ENCODE measurements around the gene ADAM19. TPM values are rescaled to one million over a fixed set of nuclear protein-coding genes. Genes with fewer than 3 reads are reported as not detected.

The ADAM19 gene
- total and polyA plus RNA-seq, 7 donors, result 0.27 to 4.5 (median 1.4) TPM

- Histone ChIP-seq H3K27ac (no peak overlapping the region), H3K9me3 (no peaks in the 10 kb centered on the region), H3K4me3 (no peak overlapping the region), H3K27me3 (ENCODE audit: insufficient read depth in 3 of 3, low read length in 2 of 3) (no peaks in the 10 kb centered on the region), H3K4me1 (no peaks in the 10 kb centered on the region), H3K36me3 (ENCODE audit: insufficient read depth in 1 of 2, low read depth in 1 of 2) (peaks cover 0 to 64% of the 10 kb centered on the region in 2 donors)
- no peak for TF ChIP-seq CTCF (IDR thresholded peaks at IDR 0.05)
- no peak for ATAC-seq
- no peak for DNase-seq
- intact Hi-C loops (cut with DNase I), result no loop called here
- 87 to 88% (median 88%) methylated on average over 5 of the region's 5 CpGs for WGBS, 3 donors
These were observed 81.3 kb downstream of the ADAM19 start for GRCh38 chr5:157494178-157494832.

GRCh38 chr5:157492886-157493285 lies 82.7 kb downstream of the ADAM19 start:
- H3K4me3 ChIP-seq, result no peak overlapping the region
- ATAC-seq (no peak), DNase-seq (no peak)
- no peaks in the 10 kb centered on the region for H3K9me3 ChIP-seq
- intact Hi-C loops (cut with DNase I), result no loop called here
- 94 to 95% (median 94%) methylated on average over 9 of the region's 9 CpGs for WGBS, 3 donors
- TF ChIP-seq CTCF (IDR thresholded peaks at IDR 0.05), result no peak
- no peaks in the 10 kb centered on the region for H3K4me1 ChIP-seq
- H3K36me3 ChIP-seq (ENCODE audit: insufficient read depth in 1 of 2, low read depth in 1 of 2), result peaks cover 2 to 71% of the 10 kb centered on the region in 2 donors
- no peaks in the 10 kb centered on the region for H3K27me3 ChIP-seq (ENCODE audit: insufficient read depth in 3 of 3, low read length in 2 of 3)
- no peak overlapping the region for H3K27ac ChIP-seq

- Histone ChIP-seq H3K4me1 (no peaks in the 10 kb centered on the region), H3K27ac (no peak overlapping the region), H3K36me3 (ENCODE audit: insufficient read depth in 1 of 2, low read depth in 1 of 2) (peaks cover 4 to 76% of the 10 kb centered on the region in 2 donors), H3K9me3 (no peaks in the 10 kb centered on the region), H3K4me3 (no peak overlapping the region), H3K27me3 (ENCODE audit: insufficient read depth in 3 of 3, low read length in 2 of 3) (no peaks in the 10 kb centered on the region)
- WGBS, 3 donors, result 89 to 91% (median 90%) methylated on average over 11 of the region's 11 CpGs
- no peak for TF ChIP-seq CTCF (IDR thresholded peaks at IDR 0.05)
- intact Hi-C loops (cut with DNase I), result no loop called here
- DNase-seq, result no peak
- no peak for ATAC-seq
These were observed 84.0 kb downstream of the ADAM19 start for GRCh38 chr5:157491471-157491995.

GRCh38 chr5:157487358-157487757 lies 88.2 kb downstream of the ADAM19 start:
- DNase-seq (no peak), ATAC-seq (no peak)
- Histone ChIP-seq H3K36me3 (ENCODE audit: insufficient read depth in 1 of 2, low read depth in 1 of 2) (peaks cover 4 to 59% of the 10 kb centered on the region in 2 donors), H3K9me3 (no peaks in the 10 kb centered on the region), H3K27me3 (ENCODE audit: insufficient read depth in 3 of 3, low read length in 2 of 3) (no peaks in the 10 kb centered on the region), H3K4me1 (no peaks in the 10 kb centered on the region), H3K27ac (no peak overlapping the region), H3K4me3 (no peak overlapping the region)
- intact Hi-C loops (cut with DNase I), result no loop called here
- WGBS, 3 donors, result 77 to 93% (median 89%) methylated on average over 3 of the region's 3 CpGs
- TF ChIP-seq CTCF (IDR thresholded peaks at IDR 0.05), result no peak

GRCh38 chr5:157486861-157487260 lies 88.7 kb downstream of the ADAM19 start:
- ATAC-seq (no peak), DNase-seq (no peak)
- H3K27ac ChIP-seq, result no peak overlapping the region
- no peak overlapping the region for H3K4me3 ChIP-seq
- no peaks in the 10 kb centered on the region for H3K27me3 ChIP-seq (ENCODE audit: insufficient read depth in 3 of 3, low read length in 2 of 3)
- intact Hi-C loops (cut with DNase I), result no loop called here
- WGBS, 3 donors, result 84 to 94% (median 85%) methylated on average over 3 of the region's 3 CpGs
- no peaks in the 10 kb centered on the region for H3K4me1 ChIP-seq
- H3K36me3 ChIP-seq (ENCODE audit: insufficient read depth in 1 of 2, low read depth in 1 of 2), result peaks cover 4 to 55% of the 10 kb centered on the region in 2 donors
- no peaks in the 10 kb centered on the region for H3K9me3 ChIP-seq
- TF ChIP-seq CTCF (IDR thresholded peaks at IDR 0.05), result no peak

Measured in psoas muscle (tissue), 8 donors.